HG03095 (cell line): ENCODE measurements around the gene RNU6-1.

ENCODE experiments used
- ATAC-seq: cut with Tn5 transposase; IDR thresholded peaks from one replicate; pipeline ENCODE4 v1.9.1; 2021; ENCODE audit warnings: moderate library complexity; ENCODE audit not compliant: unreplicated experiment

The RNU6-1 gene

GRCh38 chr15:67803996-67804843, 35.6 kb downstream of the RNU6-1 start:
- ATAC-seq = no peak

GRCh38 chr15:67803299-67803698, 36.5 kb downstream of the RNU6-1 start:
- ATAC-seq = no peak

GRCh38 chr15:67801926-67802914, 37.6 kb downstream of the RNU6-1 start:
- no peak for ATAC-seq

- ATAC-seq = no peak
These were observed 38.7 kb downstream of the RNU6-1 start for GRCh38 chr15:67801142-67801541.

- no peak for ATAC-seq
These were observed 40.0 kb downstream of the RNU6-1 start for GRCh38 chr15:67799801-67800205.

GRCh38 chr15:67796196-67797127, 43.4 kb downstream of the RNU6-1 start:
- no peak for ATAC-seq

- ATAC-seq = no peak
These were observed 44.8 kb downstream of the RNU6-1 start for GRCh38 chr15:67794832-67795574.

- no peak for ATAC-seq
These were observed 47.4 kb downstream of the RNU6-1 start for GRCh38 chr15:67792250-67792942.

- ATAC-seq = no peak
These were observed 49.1 kb downstream of the RNU6-1 start for GRCh38 chr15:67790610-67791319.
